MM.1S (cell line): ENCODE data around the gene ARHGEF1.

ENCODE experiments used
- CTCF ChIP-seq: fragments of 300-600 bp; sonication (generic); IDR thresholded peaks from 2 replicates; pipeline ENCODE4 v1.5.1; 2016; ENCODE audit warnings: antibody characterized with exemption, low read length, mixed read lengths
- EZH2 ChIP-seq: fragments of 300-600 bp; sonication (generic); optimal IDR thresholded peaks from 2 replicates; pipeline ENCODE3; 2017; ENCODE audit warnings: low read depth, mild to moderate bottlenecking, antibody characterized with exemption, low read length, mixed read lengths

- TF ChIP-seq CTCF: peak; percentile 70
- no peak for TF ChIP-seq EZH2
Observed at GRCh38 chr19:41859618-41860418, 23.2 kb upstream of the ARHGEF1 start, which contains the start of gene RPS19.
